ENCODE measurements around the gene IQSEC2.

Gene IQSEC2

DNA sequence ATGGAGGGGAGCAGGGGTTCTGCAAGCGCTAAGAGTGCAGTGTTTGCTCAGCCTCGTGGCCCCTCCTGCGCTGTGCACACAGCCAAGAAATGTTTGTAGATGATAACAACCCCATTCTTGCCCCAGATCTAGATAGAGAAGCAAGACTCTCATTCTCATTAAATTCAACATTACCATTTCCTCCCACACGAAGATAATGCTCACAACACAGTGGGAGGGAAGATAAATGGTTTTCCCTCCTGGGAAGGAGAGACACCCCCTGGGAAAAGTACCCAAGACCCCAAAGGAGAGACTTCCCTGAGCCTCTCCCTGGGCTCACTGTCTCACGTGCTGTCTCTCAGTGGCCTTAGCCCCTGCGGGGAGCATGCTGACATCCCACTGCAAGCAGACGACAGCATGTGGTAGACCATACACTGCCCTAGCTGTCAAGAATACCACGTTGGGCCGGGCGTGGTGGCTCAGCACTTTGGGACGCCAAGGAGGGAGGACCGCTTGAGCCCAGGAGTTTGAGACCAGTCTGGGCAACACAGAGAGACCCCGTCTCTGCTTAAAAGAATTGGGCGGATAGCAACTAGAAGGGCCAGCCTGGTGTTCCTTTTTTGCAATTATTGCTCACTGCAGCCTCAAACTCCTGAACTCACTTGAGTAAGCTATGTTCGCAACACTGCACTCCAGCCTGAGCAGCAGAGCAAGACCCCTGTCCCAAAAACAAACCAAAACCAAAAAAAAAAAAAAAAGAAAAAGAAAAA, 34.9 kb upstream of the IQSEC2 start:
- H3K27ac Mint-ChIP-seq, result no peak overlapping the region
- ATAC-seq (replicated peaks) (no peak), DNase-seq (no peak)
- peaks cover 17% of the 10 kb centered on the region in 2 donors for H3K4me1 Mint-ChIP-seq
- peaks cover 0 to 1% of the 10 kb centered on the region in 2 donors for H3K36me3 Mint-ChIP-seq
- H3K9me3 Mint-ChIP-seq, result no peaks in the 10 kb centered on the region
- H3K27me3 Mint-ChIP-seq, result peaks cover 29 to 48% of the 10 kb centered on the region in 2 donors
- H3K4me3 Mint-ChIP-seq, result no peak overlapping the region

DNA sequence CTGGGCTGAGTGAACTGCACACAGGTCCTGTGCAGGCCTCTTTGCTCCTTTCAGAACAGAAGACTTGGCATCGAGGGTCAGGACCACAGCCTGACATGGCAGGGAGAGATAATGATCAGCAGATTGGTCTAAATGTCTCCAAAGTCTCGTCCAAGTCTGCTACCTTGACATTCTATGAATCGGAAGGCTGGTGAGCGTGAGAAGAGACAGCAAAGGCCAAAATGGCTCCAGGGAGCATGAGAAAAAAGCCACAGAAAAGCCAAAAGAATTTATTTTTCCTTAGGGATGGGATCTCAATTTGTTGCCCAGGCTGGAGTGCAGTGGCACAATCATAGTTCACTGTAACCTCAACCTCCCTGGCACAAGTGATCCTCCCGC, 32.3 kb upstream of the IQSEC2 start:
- no peak for ATAC-seq (replicated peaks)
- Mint-ChIP-seq H3K36me3 (no peaks in the 10 kb centered on the region), H3K4me3 (no peak overlapping the region), H3K4me1 (peaks cover 8 to 12% of the 10 kb centered on the region in 2 donors), H3K9me3 (no peaks in the 10 kb centered on the region), H3K27ac (peak overlapping the region; percentile 59), H3K27me3 (peaks cover 12 to 34% of the 10 kb centered on the region in 2 donors)
- DNase-seq, result no peak

DNA sequence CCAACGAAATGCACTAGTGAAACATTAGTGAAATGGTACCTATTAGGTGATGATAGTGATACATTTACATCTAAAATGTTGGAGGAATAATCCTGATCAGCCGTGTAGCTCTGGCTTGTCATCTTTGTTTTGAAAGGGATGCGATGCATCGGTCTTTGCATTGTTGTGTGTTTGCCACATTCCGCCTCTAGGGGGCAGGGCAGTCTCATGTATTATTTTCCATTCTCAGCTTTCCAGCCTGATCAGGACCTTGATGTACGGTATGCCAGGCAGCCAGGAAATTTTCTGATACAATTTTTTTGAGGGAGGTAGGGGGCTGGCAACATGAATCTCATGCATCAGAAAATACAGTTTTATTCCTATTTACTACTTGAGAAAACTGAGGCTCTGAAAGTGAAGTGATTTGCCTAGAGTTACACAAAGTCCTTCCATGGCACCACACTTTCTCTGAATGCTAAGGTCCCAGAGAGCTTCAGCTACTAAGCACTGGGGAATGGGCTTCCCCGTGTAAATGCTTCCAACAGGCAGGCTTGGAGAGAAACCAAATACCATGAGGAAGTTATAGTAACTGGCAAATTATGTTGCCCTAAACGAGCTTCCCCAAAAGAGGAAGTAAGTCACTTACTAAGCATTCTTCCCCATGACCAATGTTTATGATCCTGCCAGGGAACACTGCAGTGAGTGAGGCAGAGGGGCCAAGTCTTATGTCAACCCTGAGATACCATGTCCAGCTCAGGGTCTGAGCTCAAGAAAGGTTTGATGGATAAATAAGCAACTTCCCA, 31.8 kb upstream of the IQSEC2 start:
- Mint-ChIP-seq H3K27ac (no peak overlapping the region), H3K36me3 (no peaks in the 10 kb centered on the region), H3K4me1 (peaks cover 8 to 12% of the 10 kb centered on the region in 2 donors), H3K9me3 (no peaks in the 10 kb centered on the region), H3K4me3 (no peak overlapping the region), H3K27me3 (peaks cover 7 to 29% of the 10 kb centered on the region in 2 donors)
- peak; percentile 67 to 68 for ATAC-seq (replicated peaks)
- DNase-seq, result peak; percentile 24

DNA sequence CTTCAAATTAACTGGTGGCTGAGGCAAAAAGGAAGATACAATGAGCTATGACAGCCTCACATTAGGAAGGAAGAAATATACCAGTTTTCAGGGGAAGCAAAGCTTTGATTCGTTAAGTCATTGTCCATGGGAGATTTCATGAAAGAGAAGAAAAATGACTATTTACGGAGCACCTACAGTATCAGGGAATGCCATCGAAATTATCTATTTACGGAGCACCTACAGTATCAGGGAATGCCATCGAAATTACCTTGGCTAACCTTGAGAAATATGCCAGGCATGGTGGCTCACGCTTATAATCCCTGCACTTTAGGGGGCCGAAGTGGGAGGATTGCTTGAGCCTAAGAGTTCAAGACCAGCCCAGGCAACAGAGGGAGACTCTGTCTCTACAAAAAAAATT, 28.5 kb upstream of the IQSEC2 start:
- H3K4me3 Mint-ChIP-seq, result no peak overlapping the region
- DNase-seq, result no peak
- H3K9me3 Mint-ChIP-seq, result no peaks in the 10 kb centered on the region
- peaks cover 0 to 5% of the 10 kb centered on the region in 2 donors for H3K4me1 Mint-ChIP-seq
- H3K27me3 Mint-ChIP-seq, result peaks cover 0 to 19% of the 10 kb centered on the region in 2 donors
- H3K27ac Mint-ChIP-seq, result no peak overlapping the region
- no peaks in the 10 kb centered on the region for H3K36me3 Mint-ChIP-seq
- ATAC-seq (replicated peaks), result no peak

DNA sequence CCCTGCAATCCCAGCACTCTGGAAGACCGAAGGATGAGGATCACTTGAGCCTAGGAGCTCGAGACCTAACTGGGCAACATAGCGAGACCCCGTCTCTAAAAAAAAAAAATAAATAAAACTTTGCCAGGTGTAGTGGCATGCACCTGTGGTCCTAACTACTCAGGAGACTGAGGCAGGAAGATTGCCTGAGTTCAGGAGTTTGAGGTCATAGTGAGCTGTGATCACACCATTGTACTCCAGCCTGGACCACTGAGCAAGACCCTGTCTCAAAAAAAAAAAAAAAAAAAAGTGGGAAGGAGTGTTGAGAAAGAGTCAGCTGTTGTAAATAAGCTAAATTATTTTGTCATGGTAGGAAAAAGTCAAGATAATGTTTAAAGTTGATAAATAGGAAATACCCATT, 27.5 kb upstream of the IQSEC2 start:
- Mint-ChIP-seq H3K4me3 (no peak overlapping the region), H3K27ac (peak overlapping the region; percentile 48), H3K9me3 (no peaks in the 10 kb centered on the region), H3K36me3 (no peaks in the 10 kb centered on the region), H3K27me3 (peaks cover 0 to 15% of the 10 kb centered on the region in 2 donors), H3K4me1 (peaks cover 0 to 5% of the 10 kb centered on the region in 2 donors)
- no peak for DNase-seq
- no peak for ATAC-seq (replicated peaks)

GRCh38 chrX:53305996-53306937, 24.9 kb upstream of the IQSEC2 start:
- ATAC-seq (replicated peaks) (no peak), DNase-seq (no peak)
- no peaks in the 10 kb centered on the region for H3K9me3 Mint-ChIP-seq
- no peaks in the 10 kb centered on the region for H3K36me3 Mint-ChIP-seq
- no peaks in the 10 kb centered on the region for H3K4me1 Mint-ChIP-seq
- H3K27ac Mint-ChIP-seq, result no peak overlapping the region
- H3K27me3 Mint-ChIP-seq, result peaks cover 0 to 8% of the 10 kb centered on the region in 2 donors
- no peak overlapping the region for H3K4me3 Mint-ChIP-seq

DNA sequence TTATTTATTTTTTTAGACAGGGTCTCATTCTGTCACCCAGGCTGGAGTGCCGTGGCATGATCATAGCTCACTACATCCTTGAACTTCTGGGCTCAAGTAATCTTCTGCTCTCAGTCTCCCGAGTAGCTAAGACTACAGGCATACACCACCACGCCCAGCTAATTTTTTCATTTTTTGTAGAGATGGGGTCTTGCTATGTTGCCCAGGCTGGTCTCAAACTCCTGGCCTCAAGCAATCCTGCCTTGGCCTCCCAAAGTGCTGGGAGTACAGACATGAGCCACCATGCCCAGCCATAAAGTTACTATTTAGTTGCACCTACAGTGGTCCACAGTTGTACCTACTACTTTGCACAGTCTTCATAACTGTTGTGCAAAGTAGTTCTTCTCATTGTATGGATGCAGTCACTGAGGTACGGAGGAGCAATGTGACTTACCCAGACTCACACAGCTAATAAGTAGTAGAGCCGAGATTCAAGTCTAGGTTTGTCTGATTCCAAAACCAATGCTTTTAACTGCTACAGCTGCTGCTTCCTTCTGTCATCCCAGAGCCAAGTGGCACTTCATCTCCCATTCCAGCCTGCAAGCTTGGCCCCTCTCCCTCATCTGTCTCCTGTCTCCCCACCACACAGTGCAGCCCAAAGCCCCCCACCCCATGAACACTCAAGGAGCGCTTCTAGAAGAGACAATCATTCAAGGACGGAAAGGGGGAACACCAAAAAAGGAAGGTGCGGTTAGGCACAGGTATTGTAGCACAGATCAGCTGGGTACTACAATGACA, 24.0 kb upstream of the IQSEC2 start:
- no peaks in the 10 kb centered on the region for H3K4me1 Mint-ChIP-seq
- no peaks in the 10 kb centered on the region for H3K9me3 Mint-ChIP-seq
- no peaks in the 10 kb centered on the region for H3K36me3 Mint-ChIP-seq
- DNase-seq, result no peak
- peaks cover 0 to 7% of the 10 kb centered on the region in 2 donors for H3K27me3 Mint-ChIP-seq
- H3K4me3 Mint-ChIP-seq, result no peak overlapping the region
- ATAC-seq (replicated peaks), result no peak
- H3K27ac Mint-ChIP-seq, result no peak overlapping the region

DNA sequence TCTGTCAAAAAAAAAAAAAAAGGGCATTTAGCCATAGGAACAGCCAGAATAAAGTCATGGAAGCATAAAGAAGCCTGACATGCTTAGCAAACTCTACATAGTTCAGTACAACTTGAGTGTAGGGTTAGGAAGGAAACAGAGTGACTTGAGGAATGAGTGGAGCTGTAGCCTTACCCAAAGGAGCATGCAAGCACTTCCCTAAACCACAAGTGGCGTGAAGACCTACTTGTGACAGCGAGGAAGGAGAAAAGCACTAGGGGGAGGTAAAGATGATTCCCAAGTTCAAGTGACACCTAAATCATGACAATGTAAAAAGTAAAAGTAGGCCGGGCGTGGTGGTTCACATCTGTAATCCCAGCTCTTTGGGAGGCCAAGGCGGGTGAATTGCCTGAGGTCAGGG, 21.8 kb upstream of the IQSEC2 start:
- ATAC-seq (replicated peaks) (no peak), DNase-seq (no peak)
- Mint-ChIP-seq H3K36me3 (no peaks in the 10 kb centered on the region), H3K4me3 (no peak overlapping the region), H3K4me1 (no peaks in the 10 kb centered on the region), H3K27ac (no peak overlapping the region), H3K9me3 (no peaks in the 10 kb centered on the region), H3K27me3 (peaks cover 7 to 15% of the 10 kb centered on the region in 2 donors)

GRCh38 chrX:53300157-53300556, 18.8 kb upstream of the IQSEC2 start:
- no peak overlapping the region for H3K4me3 Mint-ChIP-seq
- H3K27ac Mint-ChIP-seq, result no peak overlapping the region
- H3K27me3 Mint-ChIP-seq, result peaks cover 9% of the 10 kb centered on the region in 2 donors
- no peaks in the 10 kb centered on the region for H3K4me1 Mint-ChIP-seq
- no peak for DNase-seq
- no peaks in the 10 kb centered on the region for H3K9me3 Mint-ChIP-seq
- ATAC-seq (replicated peaks), result no peak
- H3K36me3 Mint-ChIP-seq, result no peaks in the 10 kb centered on the region

DNA sequence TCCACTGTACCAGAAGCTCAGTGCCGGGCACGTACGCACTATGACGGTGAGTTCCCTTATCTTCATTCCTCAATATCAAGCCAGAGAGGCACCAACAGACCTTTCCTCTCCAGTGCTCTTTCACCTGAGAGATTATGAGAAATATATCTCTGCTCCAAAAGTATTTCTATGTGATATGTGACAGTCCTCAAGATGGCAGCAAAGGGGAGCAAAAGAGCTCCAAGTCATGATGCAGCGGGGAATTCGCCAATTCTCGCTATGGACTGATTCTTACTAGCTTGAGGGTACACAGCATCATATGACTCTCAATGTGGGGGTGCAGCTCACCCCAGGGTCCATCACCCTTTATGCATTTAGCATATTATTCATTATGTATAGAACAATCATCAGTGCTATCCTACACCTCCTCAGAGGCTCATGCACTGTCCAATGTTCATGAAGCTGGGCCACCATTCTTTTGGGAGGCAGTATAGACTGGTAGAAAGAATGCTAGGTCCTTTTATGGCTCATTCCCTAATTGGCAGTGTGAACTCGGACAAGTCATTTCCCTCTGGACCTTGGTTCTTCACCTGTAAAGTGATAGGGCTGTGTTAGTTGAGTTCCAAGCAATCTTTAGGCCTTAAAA, 12.8 kb upstream of the IQSEC2 start:
- Mint-ChIP-seq H3K4me1 (no peaks in the 10 kb centered on the region), H3K27me3 (peaks cover 9 to 15% of the 10 kb centered on the region in 2 donors), H3K9me3 (no peaks in the 10 kb centered on the region), H3K27ac (no peak overlapping the region), H3K36me3 (no peaks in the 10 kb centered on the region), H3K4me3 (no peak overlapping the region)
- no peak for DNase-seq
- no peak for ATAC-seq (replicated peaks)

DNA sequence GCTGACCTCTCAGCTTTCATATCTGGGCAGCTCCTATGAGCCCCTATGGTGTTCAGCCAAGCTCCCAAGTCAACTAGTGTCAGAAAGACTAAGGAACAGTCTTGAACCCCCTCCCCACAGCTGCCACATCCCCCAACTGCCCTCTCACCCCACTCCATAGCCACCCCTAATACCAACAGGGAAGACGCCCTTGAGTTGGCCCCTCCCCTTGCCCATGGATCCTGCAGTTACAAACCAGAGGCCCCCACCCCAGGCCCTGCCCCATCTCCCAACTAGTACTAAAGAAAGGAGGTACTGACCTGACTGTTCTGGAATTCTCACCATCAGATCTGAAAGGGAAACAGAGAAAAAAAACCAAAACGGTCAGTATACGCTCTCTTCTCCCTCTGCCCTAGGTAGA, 10.2 kb upstream of the IQSEC2 start:
- H3K9me3 Mint-ChIP-seq, result no peaks in the 10 kb centered on the region
- H3K36me3 Mint-ChIP-seq, result no peaks in the 10 kb centered on the region
- ATAC-seq (replicated peaks) (no peak), DNase-seq (no peak)
- peaks cover 10 to 17% of the 10 kb centered on the region in 2 donors for H3K4me1 Mint-ChIP-seq
- no peak overlapping the region for H3K27ac Mint-ChIP-seq
- H3K27me3 Mint-ChIP-seq, result peaks cover 0 to 14% of the 10 kb centered on the region in 2 donors
- no peak overlapping the region for H3K4me3 Mint-ChIP-seq

DNA sequence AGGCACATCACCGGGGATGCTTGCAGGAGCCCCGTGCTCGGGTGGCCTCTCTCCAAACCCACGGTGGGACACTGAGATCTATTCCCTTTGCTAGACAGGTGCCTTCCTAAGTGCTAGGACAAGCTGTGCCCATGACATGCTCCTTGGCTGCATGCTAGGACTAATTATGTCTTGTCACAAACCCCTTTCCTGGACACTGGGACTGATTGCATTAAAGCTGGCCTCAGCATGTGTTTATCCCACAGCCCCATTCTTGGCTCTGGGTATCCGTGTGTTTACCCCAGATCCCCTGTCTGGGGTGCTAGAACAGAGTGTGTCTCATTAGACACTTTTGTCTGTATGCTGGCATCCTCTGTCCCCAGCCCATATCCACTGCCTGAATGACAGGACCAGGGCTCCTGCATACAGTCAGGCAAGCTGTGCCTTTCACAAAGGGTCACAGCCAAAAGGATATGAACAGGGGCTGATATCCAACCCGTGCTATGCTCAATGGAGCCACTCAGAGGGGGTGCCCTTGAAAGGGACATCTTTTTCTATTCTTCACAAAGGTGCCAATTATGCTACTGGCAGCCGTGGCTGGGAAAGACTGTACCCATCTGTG, 9.2 kb upstream of the IQSEC2 start:
- peaks cover 0 to 14% of the 10 kb centered on the region in 2 donors for H3K27me3 Mint-ChIP-seq
- no peak overlapping the region for H3K4me3 Mint-ChIP-seq
- peaks cover 13 to 21% of the 10 kb centered on the region in 2 donors for H3K4me1 Mint-ChIP-seq
- no peaks in the 10 kb centered on the region for H3K36me3 Mint-ChIP-seq
- no peak for DNase-seq
- no peak for ATAC-seq (replicated peaks)
- H3K9me3 Mint-ChIP-seq, result no peaks in the 10 kb centered on the region
- H3K27ac Mint-ChIP-seq, result no peak overlapping the region

GRCh38 chrX:53288189-53288588, 6.8 kb upstream of the IQSEC2 start:
- Mint-ChIP-seq H3K27ac (no peak overlapping the region), H3K36me3 (no peaks in the 10 kb centered on the region), H3K4me1 (peaks cover 16 to 26% of the 10 kb centered on the region in 2 donors), H3K27me3 (peaks cover 0 to 32% of the 10 kb centered on the region in 2 donors), H3K4me3 (peak overlapping the region; percentile 61 to 83), H3K9me3 (no peaks in the 10 kb centered on the region)
- DNase-seq, result no peak
- peak; percentile 10 to 21 for ATAC-seq (replicated peaks)

All from stimulated activated naive B cell treated with anti-CD40 and anti-IgM and Interleukin-4, amounts not matched to agents 10 μg/mL and 1 μg/mL and 100 μg/mL, for 72 hours (primary cell).